ENCODE data around the gene SOHLH1. TPM values are rescaled to one million over a fixed set of nuclear protein-coding genes. Genes with fewer than 3 reads are reported as not detected.

Gene SOHLH1
- total and polyA plus RNA-seq, 2 of the 13 experiments (the other 11 are each of a cell fraction or from before 2014, with no cell fraction given): 0.15 TPM

- TF ChIP-seq E2F1 (CRISPR knock-in tag; IDR thresholded peaks at IDR 0.05) (no peak), HBP1 (CRISPR knock-in tag; IDR thresholded peaks at IDR 0.05; ENCODE audit: low read depth) (no peak)
Observed at GRCh38 chr9:135683401-135684034, 15.8 kb downstream of the SOHLH1 start (continued).

- H3K9me3 ChIP-seq (ENCODE audit: low read length): no peaks in the 10 kb centered on the region
- H3K36me3 ChIP-seq (replicated peaks in 1 of 2; ENCODE audit: control insufficient read depth in 1 of 2, insufficient read depth in 2 of 2, low read length in 2 of 2): no peaks in the 10 kb centered on the region
- BruUV-seq (replicated peaks): no TSS peak
- no peak overlapping the region for H2AFZ ChIP-seq (ENCODE audit: low read length)
- POLR2A ChIA-PET: no interaction called here
- WGBS (ENCODE audit: low lambda C conversion rate): 4% methylated on average over 5 of the region's 5 CpGs
- no peaks in the 10 kb centered on the region for H3K79me2 ChIP-seq (ENCODE audit: insufficient read depth, low read length)
- H3K27ac ChIP-seq (ENCODE audit: extremely low read length, insufficient read depth, low read length): no peak overlapping the region
- peaks cover 11 to 63% of the 10 kb centered on the region in 2 experiments for H3K27me3 ChIP-seq (ENCODE audit: control insufficient read depth in 1 of 2, insufficient read depth in 2 of 2, low read length in 2 of 2)
- H4K20me1 ChIP-seq (ENCODE audit: insufficient read depth, low read length): no peaks in the 10 kb centered on the region
- H3K4me1 ChIP-seq (ENCODE audit: insufficient read depth, low read length): no peaks in the 10 kb centered on the region
- DNase-seq (ENCODE audit: low spot score) (no peak), FAIRE-seq (no peak), ATAC-seq (no peak)
- H3K9ac ChIP-seq (ENCODE audit: insufficient read depth, low read depth, low read length): no peak overlapping the region
- intact Hi-C loops (cut with micrococcal nuclease; ENCODE audit: unreplicated experiment): no loop called here
- H3K4me3 ChIP-seq (replicated peaks in 1 of 3; ENCODE audit: insufficient read depth in 1 of 3, low read depth in 2 of 3, low read length in 3 of 3): no peak overlapping the region
- CTCF ChIA-PET (ENCODE audit: low intra/inter-chr PET ratio, low total read pairs): no interaction called here
- no peak overlapping the region for H3K4me2 ChIP-seq (ENCODE audit: low read depth, low read length)
- in situ Hi-C loops (cut with HindIII; ENCODE audit: extremely low pct_ligation_motif_present, low pct_unique_long_range_greater_than_20kb): no loop called here
- TF ChIP-seq ZBTB44 (CRISPR knock-in tag; IDR thresholded peaks at IDR 0.05) (no peak), ZNF710 (CRISPR knock-in tag; IDR thresholded peaks at IDR 0.05; ENCODE audit: borderline replicate concordance) (no peak), SSRP1 (CRISPR knock-in tag; IDR thresholded peaks at IDR 0.05) (no peak), ZNF547 (CRISPR knock-in tag; IDR thresholded peaks at IDR 0.05) (no peak), ZHX1 (CRISPR knock-in tag; IDR thresholded peaks at IDR 0.05; ENCODE audit: low read depth) (no peak), RFX1 (IDR thresholded peaks at IDR 0.05) (no peak), MAFK (conservative IDR thresholded peaks at IDR 0.05 in 1 of 2, IDR thresholded peaks at IDR 0.05 in 1 of 2; ENCODE audit: low read length in 2 of 2) (no peak), SIN3B (IDR thresholded peaks at IDR 0.05; ENCODE audit: low read length) (no peak), NR1H2 (CRISPR knock-in tag; IDR thresholded peaks at IDR 0.05; ENCODE audit: borderline replicate concordance, low read depth) (no peak), ZNF569 (CRISPR knock-in tag; IDR thresholded peaks at IDR 0.05; ENCODE audit: borderline replicate concordance) (no peak)
Observed at GRCh38 chr9:135681161-135681560, 18.1 kb downstream of the SOHLH1 start.

Data from HepG2 (cell line).